HL-60 (cell line): ENCODE measurements around the gene STEAP1B.
"Not testable (repeated sequence)": the region's sequence is repeated elsewhere in the genome, so short reads cannot be mapped to it uniquely, and the experiment has no call there.

Source experiments
- DNase-seq, 2 experiments: peaks; one replicate each; pipeline ENCODE4 v3.0.0-alpha.2; 2010 to 2020; ENCODE audit warnings: low read depth in 1 of 2, low spot score in 1 of 2
- H3K27ac ChIP-seq: fragments of 250-450 bp; sonication (Bioruptor Pico); replicated peaks from 2 replicates; pipeline ENCODE4 v1.5.1; 2020; ENCODE audit warnings: mild to moderate bottlenecking, moderate library complexity
- H3K27me3 ChIP-seq: fragments of 250-450 bp; sonication (Bioruptor Pico); 2 replicates; pipeline ENCODE4 v1.5.1; 2021; ENCODE audit warnings: mild to moderate bottlenecking, moderate library complexity; ENCODE audit not compliant: insufficient read depth, poor library complexity, severe bottlenecking
- H3K4me3 ChIP-seq: replicated peaks from 2 replicates; pipeline ENCODE4 v1.5.1; 2011; ENCODE audit warnings: mild to moderate bottlenecking, control low read depth, low read length; ENCODE audit not compliant: insufficient read depth
- GABPA ChIP-seq: IDR thresholded peaks from 2 replicates; pipeline ENCODE4 v1.6.1; 2012; ENCODE audit warnings: low read depth
- POLR2AphosphoS5 ChIP-seq: IDR thresholded peaks from 2 replicates; pipeline ENCODE4 v1.6.1; 2012; ENCODE audit warnings: low read depth
- REST ChIP-seq: IDR thresholded peaks from 2 replicates; pipeline ENCODE4 v1.6.1; 2012; ENCODE audit warnings: low read depth; ENCODE audit not compliant: insufficient replicate concordance
- SPI1 ChIP-seq: IDR thresholded peaks from 2 replicates; pipeline ENCODE4 v1.6.1; 2012; ENCODE audit warnings: low read depth, mild to moderate bottlenecking, borderline replicate concordance
- TF ChIP-seq, protein P1 (sequence below): IDR thresholded peaks from one replicate; pipeline ENCODE4 v1.5.1; 2011; ENCODE audit warnings: low read length, control low read depth, inconsistent platforms; ENCODE audit not compliant: insufficient read depth

Gene STEAP1B

GRCh38 chr7:22516950-22517349 is 17.0 kb upstream of the STEAP1B start:
- not testable (repeated sequence) for H3K27ac ChIP-seq, DNase-seq, H3K4me3 ChIP-seq, H3K27me3 ChIP-seq

DNA sequence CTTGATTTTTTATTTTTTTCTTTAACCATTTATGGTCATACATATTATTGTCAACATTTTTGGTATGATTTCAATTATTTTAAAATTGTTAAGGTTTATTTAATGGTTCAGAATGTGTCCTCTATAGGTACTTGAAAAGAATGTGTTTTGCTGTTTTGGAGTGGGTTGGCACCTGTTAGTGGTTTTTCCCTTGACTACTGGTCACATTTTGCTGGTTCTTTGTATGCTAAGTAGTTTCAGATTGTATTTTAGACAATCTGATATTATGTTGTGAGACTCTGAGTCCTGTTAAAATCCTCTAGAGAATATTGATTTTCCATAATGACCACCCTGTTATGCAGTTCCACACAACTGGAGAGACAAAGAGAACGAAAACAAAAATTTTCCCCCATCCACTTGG is 15.0 kb upstream of the STEAP1B start:
- not testable (repeated sequence) for H3K27me3 ChIP-seq, DNase-seq, H3K27ac ChIP-seq, H3K4me3 ChIP-seq

DNA sequence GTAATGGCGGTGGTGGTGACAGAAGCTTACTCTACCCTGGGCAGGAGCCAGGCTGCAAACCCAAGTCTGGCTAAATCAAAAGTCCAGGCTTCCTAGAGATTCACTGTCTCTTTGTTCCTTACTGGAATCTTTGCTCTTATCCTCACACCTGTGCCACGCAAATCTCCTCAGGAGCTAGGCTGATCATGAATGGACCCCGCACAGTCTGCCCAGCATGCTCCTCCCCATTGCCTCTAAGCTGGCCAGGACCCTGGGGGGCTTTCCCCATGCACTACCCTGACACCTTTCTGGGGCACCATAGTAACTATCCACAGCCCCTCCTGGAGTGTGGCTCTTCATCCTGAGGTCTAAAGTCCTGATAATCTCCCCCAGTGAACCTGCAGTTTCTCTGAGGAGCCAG is 7.3 kb upstream of the STEAP1B start:
- not testable (repeated sequence) for H3K27me3 ChIP-seq, DNase-seq

GRCh38 chr7:22506316-22507020 is 6.5 kb upstream of the STEAP1B start:
- not testable (repeated sequence) for H3K27ac ChIP-seq, H3K4me3 ChIP-seq, H3K27me3 ChIP-seq, DNase-seq

More for the DNA sequence above, 7.3 kb upstream of the STEAP1B start:
- not testable (repeated sequence) for H3K27ac ChIP-seq, H3K4me3 ChIP-seq

DNA sequence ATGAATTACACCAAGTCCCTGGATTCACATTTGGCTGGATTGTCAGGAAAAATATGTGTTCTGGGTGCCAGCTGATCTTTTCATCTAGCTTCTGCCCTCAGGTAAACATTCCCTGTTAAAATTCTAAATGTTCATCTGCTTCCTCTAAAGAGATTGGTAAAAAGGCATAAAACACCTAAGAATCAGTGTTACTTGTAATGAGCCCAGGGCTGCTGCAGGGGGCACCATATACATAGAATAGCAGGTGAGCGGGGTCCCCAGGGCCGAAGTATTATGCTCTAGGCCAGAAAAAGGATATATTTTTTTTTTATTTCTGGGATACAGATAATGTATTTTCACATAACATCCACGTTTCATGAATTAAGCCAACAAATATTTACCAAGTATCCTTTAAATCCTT is 4.5 kb upstream of the STEAP1B start:
- not testable (repeated sequence) for DNase-seq, H3K27me3 ChIP-seq, H3K4me3 ChIP-seq, H3K27ac ChIP-seq

GRCh38 chr7:22502104-22502503 is 2.1 kb upstream of the STEAP1B start:
- not testable (repeated sequence) for H3K27ac ChIP-seq, H3K4me3 ChIP-seq

GRCh38 chr7:22501336-22501735 is 1.3 kb upstream of the STEAP1B start:
- H3K27ac ChIP-seq, DNase-seq, H3K4me3 ChIP-seq, H3K27me3 ChIP-seq: not testable (repeated sequence)

More at GRCh38 chr7:22502104-22502503, 2.1 kb upstream of the STEAP1B start:
- DNase-seq, H3K27me3 ChIP-seq: not testable (repeated sequence)

DNA sequence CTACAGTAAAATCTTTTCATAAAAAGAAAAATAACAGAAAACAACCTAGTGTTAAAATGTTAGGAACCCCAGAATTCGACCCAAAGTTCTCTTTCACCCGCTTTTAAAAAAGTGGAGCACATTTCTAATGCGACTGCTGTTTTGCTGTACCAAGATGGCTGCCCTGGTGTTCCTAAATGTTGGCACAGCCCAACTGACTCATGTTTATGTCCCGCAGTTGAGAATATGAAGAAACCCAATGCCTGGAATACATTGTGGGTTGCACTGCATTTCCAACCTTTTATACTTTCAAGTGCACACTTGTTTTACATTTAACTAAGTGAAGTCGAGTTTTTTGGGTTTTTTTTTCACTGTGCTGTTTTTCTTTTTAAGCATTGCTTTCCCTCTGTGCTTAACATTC is 944 bp downstream of the STEAP1B start:
- H3K27ac ChIP-seq: no peak overlapping the region
- no peak overlapping the region for H3K4me3 ChIP-seq
- no peaks in the 10 kb centered on the region for H3K27me3 ChIP-seq
- TF ChIP-seq SPI1: no peak
- TF ChIP-seq, protein P1, sequence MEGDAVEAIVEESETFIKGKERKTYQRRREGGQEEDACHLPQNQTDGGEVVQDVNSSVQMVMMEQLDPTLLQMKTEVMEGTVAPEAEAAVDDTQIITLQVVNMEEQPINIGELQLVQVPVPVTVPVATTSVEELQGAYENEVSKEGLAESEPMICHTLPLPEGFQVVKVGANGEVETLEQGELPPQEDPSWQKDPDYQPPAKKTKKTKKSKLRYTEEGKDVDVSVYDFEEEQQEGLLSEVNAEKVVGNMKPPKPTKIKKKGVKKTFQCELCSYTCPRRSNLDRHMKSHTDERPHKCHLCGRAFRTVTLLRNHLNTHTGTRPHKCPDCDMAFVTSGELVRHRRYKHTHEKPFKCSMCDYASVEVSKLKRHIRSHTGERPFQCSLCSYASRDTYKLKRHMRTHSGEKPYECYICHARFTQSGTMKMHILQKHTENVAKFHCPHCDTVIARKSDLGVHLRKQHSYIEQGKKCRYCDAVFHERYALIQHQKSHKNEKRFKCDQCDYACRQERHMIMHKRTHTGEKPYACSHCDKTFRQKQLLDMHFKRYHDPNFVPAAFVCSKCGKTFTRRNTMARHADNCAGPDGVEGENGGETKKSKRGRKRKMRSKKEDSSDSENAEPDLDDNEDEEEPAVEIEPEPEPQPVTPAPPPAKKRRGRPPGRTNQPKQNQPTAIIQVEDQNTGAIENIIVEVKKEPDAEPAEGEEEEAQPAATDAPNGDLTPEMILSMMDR: no peak
- no peak for TF ChIP-seq GABPA
- TF ChIP-seq REST: no peak
- no peak for TF ChIP-seq POLR2AphosphoS5
- no peak for DNase-seq

- H3K4me3 ChIP-seq, H3K27me3 ChIP-seq, H3K27ac ChIP-seq, DNase-seq: not testable (repeated sequence)
These were observed 3.1 kb downstream of the STEAP1B start for GRCh38 chr7:22496912-22497311.

- H3K27me3 ChIP-seq, H3K27ac ChIP-seq, H3K4me3 ChIP-seq, DNase-seq: not testable (repeated sequence)
These were observed 3.6 kb downstream of the STEAP1B start for GRCh38 chr7:22496296-22496888.

- not testable (repeated sequence) for H3K27me3 ChIP-seq, H3K27ac ChIP-seq, DNase-seq, H3K4me3 ChIP-seq
These were observed 6.6 kb downstream of the STEAP1B start for GRCh38 chr7:22493160-22493925.
